T-helper 1 cell treated with Interleukin-12 subunit alpha and Interleukin-12 subunit beta and Interleukin-4 antibody, amounts not matched to agents 30 μg/mL and 1 μg/mL, for 36 hours (primary cell): Measurements from ENCODE around the gene DHH.

Experiments
- H3K27ac Mint-ChIP-seq: one replicate; pipeline ENCODE4 v1.8.0; 2021; ENCODE audit warnings: mild to moderate bottlenecking, mixed read lengths
- H3K27me3 Mint-ChIP-seq: one replicate; pipeline ENCODE4 v1.8.0; 2021; ENCODE audit warnings: low read depth, mixed read lengths
- H3K36me3 Mint-ChIP-seq: one replicate; pipeline ENCODE4 v1.8.0; 2021; ENCODE audit warnings: low read depth, mixed read lengths
- H3K4me1 Mint-ChIP-seq: one replicate; pipeline ENCODE4 v1.8.0; 2021; ENCODE audit warnings: low read depth, mixed read lengths
- H3K4me3 Mint-ChIP-seq: one replicate; pipeline ENCODE4 v1.8.0; 2021; ENCODE audit warnings: mild to moderate bottlenecking, moderate library complexity, mixed read lengths
- H3K9me3 Mint-ChIP-seq: one replicate; pipeline ENCODE4 v1.8.0; 2021; ENCODE audit warnings: mixed read lengths

DHH gene

DNA sequence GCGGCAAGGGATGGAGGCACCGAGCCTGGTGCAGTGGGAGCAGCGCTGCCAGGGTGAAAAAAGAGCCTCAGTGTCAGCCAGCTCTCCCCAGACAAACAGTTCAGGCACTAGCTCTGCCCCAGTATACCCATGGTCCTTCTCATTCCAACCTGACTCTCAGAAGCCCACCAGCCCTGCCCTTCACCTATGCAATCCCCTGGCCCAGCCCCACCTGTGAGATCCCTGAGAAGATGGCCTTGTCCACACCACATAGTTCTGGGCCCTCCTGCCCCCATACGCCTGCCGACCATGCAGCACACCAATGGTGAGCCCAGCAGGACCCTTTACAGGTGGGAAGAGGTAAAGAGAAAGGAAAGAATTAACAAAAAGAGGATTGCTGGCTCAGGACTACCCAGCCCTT lies 40.5 kb downstream of the DHH start:
- no peaks in the 10 kb centered on the region for H3K9me3 Mint-ChIP-seq
- H3K4me1 Mint-ChIP-seq = peaks cover 46% of the 10 kb centered on the region
- no peaks in the 10 kb centered on the region for H3K27me3 Mint-ChIP-seq
- H3K27ac Mint-ChIP-seq = no peak overlapping the region
- no peak overlapping the region for H3K4me3 Mint-ChIP-seq
- peaks cover 47% of the 10 kb centered on the region for H3K36me3 Mint-ChIP-seq

- no peaks in the 10 kb centered on the region for H3K27me3 Mint-ChIP-seq
- H3K4me3 Mint-ChIP-seq = no peak overlapping the region
- H3K27ac Mint-ChIP-seq = no peak overlapping the region
- no peaks in the 10 kb centered on the region for H3K9me3 Mint-ChIP-seq
- H3K4me1 Mint-ChIP-seq = peaks cover 33% of the 10 kb centered on the region
- H3K36me3 Mint-ChIP-seq = peaks cover 59% of the 10 kb centered on the region
These were observed 42.0 kb downstream of the DHH start for GRCh38 chr12:49052451-49053208.

DNA sequence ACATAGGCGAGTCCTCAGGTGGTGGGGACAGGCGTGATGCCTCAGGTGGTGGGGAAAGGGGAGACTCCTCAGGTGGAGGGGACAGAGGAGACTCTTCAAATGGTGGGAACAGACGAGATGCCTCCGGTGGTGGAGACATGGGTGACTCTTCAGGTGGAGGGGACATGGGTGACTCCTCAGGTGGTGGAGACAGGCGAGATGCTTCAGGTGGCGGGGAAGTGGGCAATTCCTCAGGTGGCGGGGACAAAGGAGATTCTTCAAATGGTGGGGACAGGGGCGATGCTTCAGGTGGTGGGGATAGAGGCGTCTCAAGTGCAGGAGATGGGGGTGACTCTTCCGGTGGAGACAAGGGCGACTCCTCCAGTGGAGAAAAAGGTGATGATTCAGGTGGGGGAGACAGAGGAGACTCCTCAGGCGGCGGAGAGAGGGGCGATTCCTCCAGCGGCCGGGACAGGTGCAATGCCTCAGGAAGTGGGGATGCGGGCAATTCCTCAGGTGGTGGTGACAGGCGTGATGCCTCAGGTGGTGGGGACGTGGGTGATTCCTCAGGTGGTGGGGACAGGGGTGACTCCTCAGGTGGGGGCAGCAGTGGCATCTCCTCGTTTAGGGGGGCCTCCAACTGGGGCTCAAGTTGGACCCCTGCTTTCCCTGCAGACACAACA lies 42.7 kb downstream of the DHH start:
- H3K4me1 Mint-ChIP-seq = peaks cover 26% of the 10 kb centered on the region
- no peak overlapping the region for H3K4me3 Mint-ChIP-seq
- H3K27me3 Mint-ChIP-seq = no peaks in the 10 kb centered on the region
- no peaks in the 10 kb centered on the region for H3K9me3 Mint-ChIP-seq
- H3K36me3 Mint-ChIP-seq = peaks cover 55% of the 10 kb centered on the region
- no peak overlapping the region for H3K27ac Mint-ChIP-seq

DNA sequence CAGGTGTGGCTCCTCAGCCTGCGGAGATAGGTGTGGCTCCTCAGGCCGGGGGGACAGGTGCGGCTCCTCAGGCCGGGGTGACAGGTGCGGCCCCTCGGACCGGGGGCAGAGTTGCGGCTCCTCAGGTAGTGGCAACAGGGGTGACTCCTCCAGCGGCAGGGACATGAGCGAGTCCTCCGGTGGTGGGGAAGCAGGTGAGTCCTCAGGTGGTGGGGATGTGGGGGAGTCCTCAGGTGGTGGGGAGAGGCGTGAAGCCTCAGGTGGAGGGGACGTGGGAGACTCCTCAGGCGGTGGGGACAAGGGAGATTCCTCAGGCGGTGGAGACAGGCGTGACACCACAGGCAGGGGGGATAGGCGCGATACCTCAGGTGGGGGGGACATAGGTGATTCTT lies 43.2 kb downstream of the DHH start:
- Mint-ChIP-seq H3K27ac (no peak overlapping the region), H3K4me1 (peaks cover 20% of the 10 kb centered on the region)

DNA sequence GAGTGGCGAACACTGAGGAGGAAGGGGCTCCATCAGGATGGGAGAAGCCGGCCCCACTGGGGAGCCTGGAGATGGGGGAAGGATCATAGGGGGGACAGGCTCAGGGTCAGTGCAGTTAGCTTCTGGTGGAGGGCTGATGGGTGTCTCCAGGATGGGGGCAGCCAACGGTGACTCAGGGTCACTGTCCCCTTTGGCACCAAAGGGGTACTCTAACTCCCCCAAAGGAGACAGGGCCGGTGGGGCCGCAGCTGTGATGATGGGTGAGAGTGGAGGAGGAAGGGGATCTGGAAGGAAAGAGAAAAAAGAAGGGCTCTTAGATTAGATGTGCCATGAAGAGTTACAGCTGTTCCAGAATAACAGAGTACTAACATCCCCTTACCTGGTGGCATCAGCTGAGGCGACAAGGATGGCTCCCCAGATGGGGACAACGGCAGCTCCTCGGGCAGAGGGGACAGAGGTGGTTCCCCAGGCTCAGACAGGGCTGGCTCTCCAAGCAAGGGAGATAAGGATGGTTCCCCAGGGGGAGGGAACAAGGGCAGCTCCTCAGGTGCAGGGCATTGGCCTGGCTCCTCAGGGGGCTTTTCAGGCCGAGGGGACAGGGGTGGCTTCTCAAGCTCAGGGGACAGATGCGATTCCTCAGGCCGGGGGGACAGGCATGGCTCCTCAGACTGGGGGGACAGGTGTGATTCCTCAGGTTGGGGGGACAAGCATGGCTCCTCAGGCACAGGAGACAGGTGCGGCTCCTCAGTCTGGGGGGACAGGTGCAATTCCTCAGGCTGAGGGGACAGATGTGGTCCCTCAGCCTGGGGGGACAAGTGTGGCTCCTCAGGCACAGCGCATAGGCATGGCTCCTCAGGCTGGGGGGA lies 43.9 kb downstream of the DHH start:
- no peaks in the 10 kb centered on the region for H3K27me3 Mint-ChIP-seq
- no peak overlapping the region for H3K4me3 Mint-ChIP-seq
- no peaks in the 10 kb centered on the region for H3K9me3 Mint-ChIP-seq
- H3K36me3 Mint-ChIP-seq = peaks cover 58% of the 10 kb centered on the region
- no peak overlapping the region for H3K27ac Mint-ChIP-seq
- H3K4me1 Mint-ChIP-seq = peaks cover 14% of the 10 kb centered on the region

More for the DNA sequence above, 43.2 kb downstream of the DHH start:
- Mint-ChIP-seq H3K9me3 (no peaks in the 10 kb centered on the region), H3K36me3 (peaks cover 57% of the 10 kb centered on the region), H3K27me3 (no peaks in the 10 kb centered on the region), H3K4me3 (no peak overlapping the region)

DNA sequence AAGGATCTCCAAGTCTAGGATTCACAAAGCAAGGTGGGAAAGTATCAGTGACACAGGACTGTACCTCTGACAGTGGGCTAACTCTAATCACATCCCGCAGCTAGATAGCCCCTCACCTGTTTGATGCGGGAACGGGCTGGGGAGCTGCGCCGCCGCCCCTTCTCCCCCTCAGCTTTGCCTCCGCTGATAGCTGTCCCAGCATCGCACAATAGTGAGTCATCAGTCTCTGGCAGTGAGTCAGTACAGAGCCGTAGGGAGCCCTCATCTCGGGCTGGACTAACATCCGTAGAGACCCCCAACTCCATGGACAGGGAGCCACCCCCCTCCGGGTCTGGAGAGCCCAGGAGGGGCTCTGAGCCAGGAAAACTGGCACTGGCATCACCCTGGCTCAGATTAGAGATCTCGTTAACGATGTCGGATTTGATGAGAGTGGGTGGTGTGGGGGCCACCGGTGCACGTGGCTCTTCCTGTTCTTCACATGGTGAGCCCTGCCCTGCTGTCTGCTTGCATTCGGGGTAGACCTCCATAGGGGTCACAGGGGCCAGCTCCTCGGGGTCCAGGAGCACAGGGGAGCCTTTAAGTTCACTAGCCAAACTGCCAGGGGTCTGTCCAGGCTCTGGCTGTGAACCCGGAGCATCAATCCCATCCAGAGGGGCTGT lies 44.9 kb downstream of the DHH start:
- H3K27ac Mint-ChIP-seq = no peak overlapping the region
- no peaks in the 10 kb centered on the region for H3K27me3 Mint-ChIP-seq
- H3K4me3 Mint-ChIP-seq = no peak overlapping the region
- H3K9me3 Mint-ChIP-seq = no peaks in the 10 kb centered on the region
- H3K36me3 Mint-ChIP-seq = peaks cover 55% of the 10 kb centered on the region
- H3K4me1 Mint-ChIP-seq = peaks cover 5% of the 10 kb centered on the region

DNA sequence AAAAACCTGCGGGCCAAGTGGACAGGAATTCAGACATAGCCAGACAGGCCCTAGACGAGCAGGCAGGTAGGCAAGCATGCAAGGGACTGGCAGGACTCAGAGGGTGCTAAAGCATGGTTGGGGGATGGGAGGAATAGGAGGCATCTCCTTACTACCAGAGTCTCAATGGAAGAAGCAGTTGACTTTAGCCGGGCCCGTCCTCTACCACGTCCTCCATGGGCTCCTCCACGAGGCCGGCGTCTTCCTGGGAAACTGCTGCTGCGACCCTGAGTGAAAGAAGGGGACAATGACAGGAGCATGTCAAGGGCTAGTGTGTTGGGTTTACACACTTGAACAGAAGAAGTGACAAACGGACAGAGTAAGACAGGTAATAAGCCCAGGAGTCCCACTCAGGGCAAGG lies 45.6 kb downstream of the DHH start:
- Mint-ChIP-seq H3K4me3 (no peak overlapping the region), H3K27ac (no peak overlapping the region), H3K9me3 (no peaks in the 10 kb centered on the region), H3K4me1 (peaks cover 4% of the 10 kb centered on the region), H3K27me3 (no peaks in the 10 kb centered on the region), H3K36me3 (peaks cover 59% of the 10 kb centered on the region)

DNA sequence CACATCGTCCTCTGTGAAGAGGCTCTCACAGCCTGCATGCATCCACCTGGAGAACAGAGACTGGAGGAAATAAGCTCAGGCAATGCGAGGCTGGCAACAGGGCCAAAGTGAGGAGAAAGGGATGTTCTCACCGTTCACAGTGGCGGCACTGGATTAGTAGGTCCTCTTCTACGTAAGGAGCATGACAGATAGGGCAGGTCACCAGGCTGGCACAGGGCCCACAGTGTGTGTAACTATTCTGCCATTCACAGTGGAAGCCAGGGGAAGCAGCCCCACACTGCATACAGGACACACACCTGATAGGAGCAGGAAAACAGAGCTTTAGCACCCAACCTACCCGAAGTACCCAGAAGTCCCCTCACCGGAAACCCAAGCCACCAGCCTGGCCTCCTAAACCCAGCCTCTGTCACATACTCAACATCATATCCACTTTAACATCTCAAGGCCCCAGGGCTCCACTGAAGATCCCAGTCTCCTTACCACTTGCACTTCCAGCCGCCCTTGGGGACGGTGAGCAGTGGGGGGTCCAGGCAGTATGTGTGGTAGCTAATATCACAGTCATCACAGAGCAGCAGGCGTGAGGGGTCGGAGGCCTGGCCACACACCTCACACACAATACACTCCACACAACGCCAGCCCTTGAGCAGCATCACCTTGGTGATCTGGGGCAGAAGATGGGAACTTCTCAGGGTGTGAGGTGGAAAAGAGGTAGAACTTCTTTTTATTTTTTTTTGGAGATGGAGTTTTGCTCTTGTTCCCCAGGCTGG lies 48.3 kb downstream of the DHH start:
- H3K4me3 Mint-ChIP-seq = no peak overlapping the region
- no peaks in the 10 kb centered on the region for H3K4me1 Mint-ChIP-seq
- no peaks in the 10 kb centered on the region for H3K27me3 Mint-ChIP-seq
- no peak overlapping the region for H3K27ac Mint-ChIP-seq
- no peaks in the 10 kb centered on the region for H3K9me3 Mint-ChIP-seq
- H3K36me3 Mint-ChIP-seq = peaks cover 55% of the 10 kb centered on the region

DNA sequence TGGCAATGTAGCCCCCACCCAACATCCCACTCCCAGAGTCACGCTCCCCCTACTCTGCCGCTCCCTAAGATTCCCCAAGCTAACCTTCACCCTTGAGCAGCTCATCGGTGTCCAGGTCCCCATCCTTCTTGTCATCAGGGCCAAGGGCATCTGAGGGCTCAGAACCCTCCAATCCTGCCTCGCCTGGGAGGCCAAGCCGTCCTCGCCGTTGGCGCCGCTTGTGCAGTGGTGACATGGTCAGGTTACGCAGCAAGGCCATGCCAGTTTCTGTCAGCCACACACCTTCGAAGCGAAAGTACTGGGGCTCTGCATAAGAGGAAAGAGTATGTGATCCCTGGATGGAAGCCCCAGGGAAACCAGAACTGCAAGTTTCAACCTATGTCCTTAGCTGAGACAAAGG lies 49.9 kb downstream of the DHH start:
- Mint-ChIP-seq H3K27ac (no peak overlapping the region), H3K9me3 (no peaks in the 10 kb centered on the region), H3K27me3 (no peaks in the 10 kb centered on the region), H3K36me3 (peaks cover 55% of the 10 kb centered on the region), H3K4me1 (no peaks in the 10 kb centered on the region), H3K4me3 (no peak overlapping the region)

DNA sequence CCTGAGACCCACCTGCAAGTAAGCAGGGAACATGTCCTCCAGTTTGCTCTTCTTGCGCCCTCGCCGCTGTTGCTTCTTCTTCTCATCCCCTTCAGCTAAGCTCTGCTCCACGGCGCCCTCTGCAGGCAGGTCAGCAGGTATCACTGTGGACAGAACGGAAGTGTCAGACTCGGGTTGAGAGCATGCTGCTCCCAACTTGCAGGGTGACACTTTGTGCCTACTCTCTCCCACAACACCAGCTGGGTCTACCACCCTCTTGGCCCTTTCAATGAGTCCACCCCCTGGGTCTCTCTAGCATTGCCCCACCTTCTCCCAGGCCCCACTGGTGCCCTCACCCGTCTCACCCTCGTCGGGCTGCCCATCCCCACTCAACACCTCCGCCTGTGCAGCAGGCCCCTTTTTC lies 50.7 kb downstream of the DHH start:
- Mint-ChIP-seq H3K4me1 (no peaks in the 10 kb centered on the region), H3K27ac (peak overlapping the region; percentile 14), H3K4me3 (no peak overlapping the region), H3K9me3 (no peaks in the 10 kb centered on the region), H3K27me3 (no peaks in the 10 kb centered on the region), H3K36me3 (peaks cover 53% of the 10 kb centered on the region)

DNA sequence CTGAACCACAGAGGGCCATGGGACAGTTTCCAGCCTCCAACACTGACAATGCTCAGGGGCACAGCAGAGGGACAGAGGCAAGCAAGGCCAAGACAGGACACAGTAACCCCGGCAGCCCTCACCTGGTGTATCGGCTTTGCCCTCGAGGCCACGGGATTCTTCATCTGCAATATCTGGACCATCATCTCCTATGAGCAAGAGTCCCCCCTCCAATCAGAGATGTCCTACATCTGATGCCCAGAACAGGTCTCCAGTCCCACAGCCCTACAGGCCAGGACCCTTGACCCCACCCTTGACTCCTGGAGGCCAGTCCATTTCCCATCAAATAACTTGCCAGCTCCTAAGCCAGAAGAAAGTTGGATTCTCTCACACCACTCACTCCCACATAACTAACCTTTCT lies 51.4 kb downstream of the DHH start:
- H3K36me3 Mint-ChIP-seq = peaks cover 52% of the 10 kb centered on the region
- H3K27me3 Mint-ChIP-seq = no peaks in the 10 kb centered on the region
- no peaks in the 10 kb centered on the region for H3K4me1 Mint-ChIP-seq
- no peak overlapping the region for H3K4me3 Mint-ChIP-seq
- H3K9me3 Mint-ChIP-seq = no peaks in the 10 kb centered on the region
- H3K27ac Mint-ChIP-seq = no peak overlapping the region

DNA sequence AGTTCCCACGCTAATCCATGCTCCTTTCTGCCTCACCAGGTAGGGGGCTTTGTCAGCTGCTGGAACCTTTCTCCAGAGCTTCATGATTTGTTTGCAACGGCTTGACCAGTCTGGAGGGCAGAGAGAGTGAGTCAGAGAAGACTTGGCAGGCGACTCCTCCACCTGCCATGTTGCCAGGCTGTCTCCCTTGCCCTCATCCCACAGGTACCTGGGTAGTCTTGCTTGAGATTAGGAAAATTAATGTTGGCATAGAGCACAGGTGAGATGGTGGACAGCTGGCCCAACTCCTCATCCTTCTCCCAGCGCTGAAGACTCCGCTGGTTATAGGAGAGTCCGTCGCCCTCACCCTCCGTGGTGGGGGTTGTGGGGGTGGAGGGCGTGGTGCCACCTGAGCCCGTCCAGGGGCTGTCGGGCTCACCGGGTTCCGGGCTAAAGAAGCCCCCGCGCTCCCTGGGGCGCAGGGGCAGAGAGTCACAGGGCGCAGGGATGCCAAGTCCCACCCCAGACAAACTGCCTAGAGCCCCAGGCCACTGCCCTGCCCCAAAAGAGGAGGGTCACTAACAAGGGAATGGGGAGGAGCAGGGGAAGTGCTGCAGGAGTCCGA lies 52.6 kb downstream of the DHH start:
- Mint-ChIP-seq H3K9me3 (no peaks in the 10 kb centered on the region), H3K36me3 (peaks cover 52% of the 10 kb centered on the region), H3K4me3 (no peak overlapping the region), H3K27ac (no peak overlapping the region), H3K27me3 (no peaks in the 10 kb centered on the region), H3K4me1 (no peaks in the 10 kb centered on the region)

GRCh38 chr12:49041036-49041880 lies 53.3 kb downstream of the DHH start:
- Mint-ChIP-seq H3K27ac (no peak overlapping the region), H3K36me3 (peaks cover 50% of the 10 kb centered on the region), H3K4me1 (no peaks in the 10 kb centered on the region), H3K9me3 (no peaks in the 10 kb centered on the region), H3K27me3 (no peaks in the 10 kb centered on the region), H3K4me3 (no peak overlapping the region)
